Stimulated activated naive CD8-positive, alpha-beta T cell treated with anti-CD3 and anti-CD28 coated beads, Interleukin-15, Interleukin-2, amounts not matched to agents 100 U/mL and 50 U/mL, for 24 hours (primary cell): ENCODE measurements around the gene ULK4.
"Not testable (repeated sequence)": the region's sequence is repeated elsewhere in the genome, so short reads cannot be mapped to it uniquely, and the experiment has no call there.

ENCODE experiments used
- ATAC-seq: fragments of 150-1000 bp; cut with Tn5 transposase; one replicate; pipeline ENCODE4 v1.10.0; 2021
- DNase-seq: peaks from one replicate; pipeline ENCODE4 v3.0.0; 2021

The ULK4 gene

DNA sequence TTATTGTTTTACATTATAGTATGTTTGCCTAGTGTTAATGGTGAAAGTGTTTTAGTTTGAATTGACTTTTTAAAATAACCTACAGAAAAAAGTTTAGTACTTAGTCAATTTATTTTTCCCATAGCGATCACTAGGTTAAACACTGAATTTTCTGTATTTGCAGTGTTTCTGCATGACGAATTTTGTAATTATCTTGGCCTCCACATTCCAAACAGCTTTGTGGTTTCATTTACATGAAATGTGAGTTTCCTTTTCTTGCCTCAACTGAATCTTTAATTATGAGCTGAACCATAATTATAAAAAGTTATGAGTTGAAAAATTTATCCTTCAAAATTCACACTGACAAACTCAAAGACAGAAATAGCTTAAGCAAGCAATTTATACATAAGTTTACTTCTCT, 527.1 kb downstream of the ULK4 start:
- ATAC-seq = no peak
- DNase-seq = no peak

DNA sequence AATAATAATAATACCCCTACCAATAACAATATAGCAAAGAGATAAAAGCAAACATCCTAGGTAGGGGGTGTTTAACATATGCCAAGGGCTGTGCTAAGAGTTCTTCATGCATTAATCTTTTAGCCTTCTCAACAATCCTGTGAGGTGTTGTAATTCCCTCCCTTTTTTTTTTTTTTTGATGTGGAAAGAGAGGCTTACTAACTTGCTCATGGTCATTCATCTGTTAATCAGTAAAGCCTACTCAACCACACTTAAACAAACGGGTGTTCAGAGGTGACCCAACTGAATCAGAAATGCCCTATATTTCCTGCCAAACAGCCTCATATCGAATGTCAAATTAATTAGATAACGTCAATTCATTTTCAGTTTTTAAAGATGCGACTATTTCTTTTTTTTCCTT, 530.5 kb downstream of the ULK4 start:
- DNase-seq = no peak

DNA sequence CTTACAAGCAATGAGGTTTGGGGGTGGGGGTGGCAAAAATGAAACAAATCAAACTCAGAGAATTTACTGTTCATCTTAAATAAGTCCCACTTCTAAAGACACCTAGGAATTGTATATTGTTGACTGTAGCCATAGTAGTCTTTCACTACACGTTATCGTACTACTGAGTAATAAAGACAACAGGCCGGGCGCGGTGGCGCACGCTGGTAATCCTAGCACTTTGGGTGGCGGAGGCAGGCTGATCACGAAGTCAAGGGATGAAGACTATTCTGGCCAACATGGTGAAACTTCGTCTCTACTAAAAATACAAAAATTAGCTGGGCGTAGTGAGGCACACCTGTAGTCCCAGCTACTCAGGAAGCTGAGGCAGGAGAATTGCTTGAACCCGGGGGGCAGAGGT, 531.0 kb downstream of the ULK4 start:
- no peak for ATAC-seq
- DNase-seq = no peak

More for the DNA sequence above, 530.5 kb downstream of the ULK4 start:
- ATAC-seq = no peak

DNA sequence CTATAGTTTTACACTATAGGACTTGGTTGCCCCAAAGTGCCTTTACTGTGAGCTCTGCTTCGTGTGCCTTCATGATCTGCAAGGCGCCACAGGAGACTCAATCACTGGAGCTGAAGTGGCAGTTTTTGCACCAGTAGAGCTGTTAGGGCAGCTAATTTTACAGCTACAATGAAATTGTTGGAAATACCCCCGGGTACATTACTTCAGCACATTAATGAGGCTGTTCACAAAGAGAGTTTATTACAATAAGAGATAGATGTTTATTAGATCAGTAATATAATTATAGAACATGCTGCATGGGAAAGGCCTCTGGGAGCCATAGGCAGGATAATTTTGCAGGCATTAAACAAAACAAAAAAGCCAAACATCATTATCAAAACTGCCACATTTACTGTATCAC, 531.5 kb downstream of the ULK4 start:
- ATAC-seq = no peak

DNA sequence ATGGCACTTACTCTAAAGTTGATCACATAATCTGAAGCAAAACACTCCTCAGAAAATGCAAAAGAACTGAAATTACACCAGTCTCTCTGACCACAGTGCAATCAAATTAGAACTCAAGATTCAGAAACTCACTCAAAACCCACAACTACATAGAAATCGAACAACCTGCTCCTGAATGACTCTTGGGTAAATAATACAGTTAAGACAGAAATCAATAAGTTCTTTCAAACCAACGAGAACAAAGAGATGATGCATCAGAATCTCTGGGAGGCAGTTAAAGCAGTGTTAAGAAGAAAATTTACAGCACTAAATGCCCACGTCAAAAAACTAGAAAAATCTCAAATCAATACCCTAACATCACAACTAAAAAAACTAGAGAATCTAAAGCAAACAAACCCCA, 535.4 kb downstream of the ULK4 start:
- no peak for ATAC-seq
- no peak for DNase-seq

More for the DNA sequence above, 531.5 kb downstream of the ULK4 start:
- no peak for DNase-seq

DNA sequence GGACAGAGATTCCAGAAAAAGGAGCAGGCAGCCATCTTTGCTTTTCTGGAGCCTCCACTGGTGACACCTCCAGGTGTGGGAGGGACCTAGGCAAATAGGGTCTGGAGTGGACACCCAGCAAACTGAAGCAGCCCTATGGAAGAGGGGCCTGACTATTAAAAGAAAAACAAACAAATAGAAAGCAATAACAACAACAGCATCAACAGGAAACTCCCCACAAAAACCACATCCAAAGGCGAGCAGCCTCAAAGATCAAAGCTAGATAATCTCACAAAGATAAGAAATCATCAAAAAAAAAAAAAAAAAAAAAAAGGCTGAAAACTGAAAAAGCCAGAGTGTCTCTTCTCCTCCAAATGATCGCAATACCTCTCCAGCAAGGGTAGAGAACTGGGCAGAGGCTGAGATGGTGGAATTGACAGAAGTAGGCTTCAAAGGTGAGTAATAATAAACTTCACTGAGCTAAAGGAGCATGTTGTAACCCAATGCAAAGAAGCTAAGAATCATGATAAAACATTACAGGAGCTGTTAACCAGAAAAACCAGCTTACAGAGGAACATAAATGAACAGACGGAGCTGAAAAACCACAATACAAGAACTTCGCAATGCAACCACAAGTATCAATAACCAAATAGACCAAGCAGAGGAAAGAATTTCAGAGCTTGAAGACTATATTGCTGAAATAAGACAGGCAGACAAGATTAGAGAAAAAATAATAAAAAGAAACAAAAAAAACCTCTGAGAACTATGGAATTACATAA, 537.2 kb downstream of the ULK4 start:
- ATAC-seq (no peak), DNase-seq (no peak)

DNA sequence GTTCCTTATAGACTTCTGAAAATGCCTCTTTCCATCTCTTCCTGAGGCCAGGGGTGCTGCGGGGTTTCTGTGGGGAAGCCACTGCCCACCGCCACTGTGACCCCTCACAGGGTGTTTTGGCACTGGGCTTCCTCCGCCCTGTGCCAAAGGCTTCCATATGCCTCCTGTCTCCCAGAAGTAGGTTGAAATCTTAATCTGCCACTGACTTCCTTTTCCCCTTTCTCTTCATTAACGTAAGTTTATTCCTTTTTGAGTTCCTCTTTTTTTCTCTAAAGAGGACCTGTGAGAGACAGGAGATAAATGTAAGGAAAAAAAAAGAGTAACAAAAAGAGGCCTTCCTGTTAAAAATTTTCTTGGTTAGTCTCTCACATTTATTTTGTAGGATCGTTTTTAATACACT, 542.1 kb downstream of the ULK4 start:
- ATAC-seq (no peak), DNase-seq (no peak)

DNA sequence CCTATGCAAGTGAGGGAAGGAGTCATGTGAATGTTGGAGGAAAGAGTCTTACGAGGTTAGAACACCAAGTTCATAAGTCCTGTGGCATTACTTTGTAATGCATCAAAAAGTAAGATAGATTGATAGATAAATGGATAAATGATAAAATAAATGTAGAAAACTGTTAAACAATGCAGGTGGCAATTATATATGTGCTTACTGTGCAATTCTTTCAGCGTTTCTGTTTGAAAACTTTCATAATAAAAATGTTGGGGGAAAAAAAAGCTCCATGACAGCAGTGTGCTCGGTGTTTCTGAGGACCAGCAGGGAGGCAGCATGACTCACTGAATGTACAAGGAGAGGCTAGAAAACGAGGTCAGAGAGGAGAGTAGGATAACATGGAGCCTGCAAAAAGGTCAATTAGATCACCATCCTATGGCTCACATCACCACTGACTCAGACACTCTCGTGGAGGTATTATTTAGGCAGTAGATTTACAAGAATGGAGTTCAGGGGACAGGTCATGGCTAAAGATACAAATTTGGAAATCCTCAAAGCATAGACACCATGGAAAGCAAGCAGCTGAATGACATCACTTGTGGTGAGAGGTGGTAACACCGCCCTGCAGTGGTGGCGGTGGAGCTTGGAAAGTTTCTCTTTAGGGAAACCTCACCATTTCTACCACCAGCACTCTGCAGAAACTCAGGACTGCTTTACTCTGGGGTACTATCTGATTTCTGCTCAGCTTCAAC, 542.8 kb downstream of the ULK4 start:
- peak; percentile 98 for ATAC-seq
- peak; percentile 46 for DNase-seq

DNA sequence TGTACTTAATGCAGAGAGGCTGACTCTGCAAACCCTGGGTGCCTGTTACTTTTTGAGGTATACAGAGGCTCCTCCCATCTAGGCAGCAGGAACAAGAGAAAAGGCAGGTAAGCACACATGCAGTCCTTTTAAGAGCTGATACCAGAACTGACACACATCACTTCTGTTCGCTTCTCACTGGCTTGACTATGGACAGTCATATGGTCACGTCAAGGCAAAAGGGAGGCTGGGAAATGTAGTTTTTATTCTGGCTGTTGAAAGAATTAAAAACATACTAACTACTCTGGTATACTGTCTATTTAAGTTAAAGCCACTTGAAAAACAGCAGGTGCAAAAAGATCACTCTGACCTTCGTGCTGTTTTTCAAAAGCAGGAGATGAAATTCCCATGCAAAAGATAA, 544.3 kb downstream of the ULK4 start:
- ATAC-seq = no peak
- DNase-seq = no peak

DNA sequence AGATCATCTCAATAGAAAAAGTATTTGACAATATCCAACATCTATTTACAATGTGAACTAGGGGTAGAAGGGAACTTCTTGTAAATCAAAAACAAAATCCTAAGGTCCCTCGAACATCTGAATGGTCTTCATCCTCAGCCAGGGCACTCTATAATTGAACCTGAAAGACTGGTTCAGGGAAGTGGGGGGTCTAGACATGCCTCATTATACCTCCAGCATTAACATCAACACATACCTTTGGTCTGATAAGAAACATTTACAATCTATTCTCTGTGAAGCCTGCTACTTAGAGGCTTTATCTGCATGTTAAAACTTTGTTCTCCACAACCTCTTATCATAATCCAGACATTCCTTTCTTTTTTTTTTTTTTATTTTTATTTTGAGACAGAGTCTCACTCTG, 550.8 kb downstream of the ULK4 start:
- ATAC-seq (no peak), DNase-seq (no peak)

DNA sequence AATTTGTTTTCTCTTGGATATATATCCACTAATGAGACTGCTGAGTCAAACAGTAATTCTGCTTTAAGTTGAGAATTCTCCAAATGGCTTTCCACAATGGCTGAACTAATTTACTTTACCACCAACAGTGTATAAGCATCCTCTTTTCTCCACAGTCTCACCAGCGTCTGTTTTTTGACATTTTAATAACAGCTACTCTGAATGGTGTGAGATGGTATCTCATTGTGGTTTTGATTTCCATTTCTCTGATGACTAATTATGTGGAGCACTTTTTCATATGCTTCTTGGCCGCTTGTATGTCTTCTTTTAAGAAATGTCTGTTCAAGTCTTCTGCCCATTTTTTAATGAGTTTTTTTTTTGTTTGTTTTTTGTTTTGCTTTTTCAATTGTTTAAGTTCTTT, 556.4 kb downstream of the ULK4 start:
- peak; percentile 55 for ATAC-seq
- DNase-seq = no peak

DNA sequence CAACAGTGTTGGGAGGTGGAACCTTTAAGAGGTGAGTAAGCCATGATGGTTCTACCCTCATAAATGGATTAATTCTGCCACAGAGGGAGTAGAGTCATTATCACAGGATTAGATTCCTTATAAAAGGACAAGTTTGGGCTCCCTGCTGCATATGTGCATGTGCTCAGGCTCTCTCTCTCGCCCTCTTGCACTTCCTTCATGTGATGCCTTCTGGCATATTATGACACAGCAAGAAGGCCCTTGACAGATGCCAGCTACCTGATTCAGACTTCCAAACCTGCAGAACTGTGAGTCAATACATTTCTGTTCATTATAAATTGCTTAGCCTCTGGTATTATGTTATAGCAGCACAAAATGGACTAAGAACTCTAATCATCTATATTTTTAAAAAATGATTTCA, 557.3 kb downstream of the ULK4 start:
- ATAC-seq (no peak), DNase-seq (no peak)

DNA sequence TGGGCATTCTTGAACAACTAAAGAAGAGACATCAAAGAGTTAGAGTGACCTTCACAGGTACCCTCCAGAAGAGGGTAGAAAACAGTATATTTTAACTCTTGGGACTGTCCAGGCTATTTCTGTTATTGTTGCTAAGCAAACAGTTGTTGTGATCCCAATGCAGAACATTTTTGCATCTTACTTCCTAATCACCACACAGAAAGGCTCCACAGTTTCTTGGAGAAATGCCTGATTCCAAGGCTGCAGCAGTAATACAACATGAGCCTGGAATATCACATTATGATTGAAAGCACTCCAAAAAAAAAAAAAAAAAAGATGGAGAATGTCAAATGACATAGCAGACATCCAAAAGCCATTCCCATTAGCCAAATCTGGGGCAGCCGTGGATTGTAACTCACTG, 567.0 kb downstream of the ULK4 start:
- DNase-seq (no peak), ATAC-seq (no peak)

DNA sequence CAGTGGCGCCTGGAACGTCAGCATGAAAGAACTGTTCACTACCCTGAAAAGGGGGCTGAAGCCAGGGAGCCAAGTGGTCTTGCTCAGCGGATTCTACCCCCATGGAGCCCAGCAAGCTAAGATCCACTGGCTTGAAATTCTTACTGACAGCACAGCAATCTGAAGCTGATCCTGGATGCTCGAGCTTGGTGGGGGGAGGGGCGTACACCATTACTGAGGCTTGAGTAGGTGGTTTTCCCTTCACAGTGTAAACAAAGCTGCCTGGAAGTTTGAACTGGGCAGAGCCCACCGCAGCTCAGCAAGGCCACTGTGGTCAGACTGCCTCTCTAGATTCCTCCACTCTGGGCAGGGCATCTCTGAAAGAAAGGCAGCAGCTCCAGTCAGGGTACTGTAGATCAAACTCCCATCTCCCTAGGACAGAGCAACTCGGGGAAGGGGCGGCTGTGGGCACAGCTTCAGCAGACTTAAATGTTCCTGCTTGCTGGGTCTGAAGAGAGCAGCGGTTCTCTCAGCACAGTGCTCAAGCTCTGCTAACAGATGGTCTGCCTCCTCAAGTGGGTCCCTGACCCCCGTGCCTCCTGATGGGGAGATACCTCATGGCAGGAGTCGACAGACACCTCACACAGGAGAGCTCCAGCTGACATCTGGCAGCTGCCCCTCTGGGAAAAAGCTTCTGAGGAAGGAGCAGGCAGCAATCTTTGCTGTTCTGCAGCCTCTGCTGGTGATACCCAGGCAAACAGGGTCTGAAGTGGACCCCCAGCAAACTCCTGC, 591.0 kb downstream of the ULK4 start:
- ATAC-seq, DNase-seq: not testable (repeated sequence)

DNA sequence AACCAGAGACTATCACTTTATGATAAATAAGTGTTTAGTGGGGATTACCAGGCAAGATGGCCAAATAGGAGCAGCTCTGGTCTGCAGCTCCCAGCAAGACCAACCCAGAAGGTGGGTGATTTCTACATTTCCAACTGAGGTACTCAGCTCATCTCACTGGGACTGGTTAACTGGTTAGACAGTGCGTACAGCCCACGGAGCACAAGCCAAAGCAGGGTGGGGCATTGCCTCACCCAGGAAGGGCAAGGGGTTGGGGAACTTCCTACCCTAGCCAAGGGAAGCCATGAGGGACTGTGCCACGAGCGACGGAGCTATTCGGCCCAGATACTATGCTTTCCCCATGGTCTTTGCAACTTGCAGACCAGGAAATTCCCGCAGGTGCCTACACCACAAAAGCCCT, 591.6 kb downstream of the ULK4 start:
- no peak for ATAC-seq

DNA sequence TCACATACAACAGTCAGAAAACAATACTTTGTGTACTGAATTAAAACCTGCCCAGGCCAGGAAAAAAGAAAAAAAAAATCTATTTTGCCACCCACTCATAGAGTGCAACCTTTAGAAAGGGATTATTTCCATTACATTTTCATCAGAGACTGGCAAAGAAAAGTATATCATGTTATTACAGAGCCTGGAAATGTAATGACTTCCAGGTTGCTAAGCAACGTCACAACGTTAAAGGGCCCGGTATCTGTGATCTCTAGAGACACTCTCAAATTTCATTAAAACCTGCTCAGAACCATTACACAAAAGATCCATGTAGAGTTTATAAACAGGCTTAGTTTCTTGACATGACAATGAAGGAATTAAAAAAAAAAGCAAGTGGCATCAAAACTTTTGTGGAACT, 592.1 kb downstream of the ULK4 start:
- ATAC-seq (no peak), DNase-seq (no peak)

More for the DNA sequence above, 591.6 kb downstream of the ULK4 start:
- no peak for DNase-seq

DNA sequence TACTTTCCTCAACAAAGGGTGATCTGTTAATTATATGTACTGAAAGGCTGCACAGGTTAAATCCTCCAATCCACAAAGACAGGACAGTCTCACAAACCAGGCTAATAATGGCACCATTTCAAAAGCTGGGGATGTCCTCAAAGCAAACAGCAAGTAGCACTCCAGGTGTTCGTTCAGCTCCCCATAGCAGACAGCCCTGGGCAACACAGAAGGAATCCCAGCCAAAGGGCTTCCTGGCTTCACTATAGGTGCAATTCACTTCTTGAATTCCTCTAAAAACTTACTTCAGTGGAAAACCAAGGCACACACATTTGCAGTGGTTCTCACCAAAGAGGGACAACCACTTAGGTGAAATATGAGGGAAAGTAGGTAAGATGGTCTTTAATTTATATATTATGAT, 595.9 kb downstream of the ULK4 start:
- ATAC-seq (no peak), DNase-seq (no peak)

DNA sequence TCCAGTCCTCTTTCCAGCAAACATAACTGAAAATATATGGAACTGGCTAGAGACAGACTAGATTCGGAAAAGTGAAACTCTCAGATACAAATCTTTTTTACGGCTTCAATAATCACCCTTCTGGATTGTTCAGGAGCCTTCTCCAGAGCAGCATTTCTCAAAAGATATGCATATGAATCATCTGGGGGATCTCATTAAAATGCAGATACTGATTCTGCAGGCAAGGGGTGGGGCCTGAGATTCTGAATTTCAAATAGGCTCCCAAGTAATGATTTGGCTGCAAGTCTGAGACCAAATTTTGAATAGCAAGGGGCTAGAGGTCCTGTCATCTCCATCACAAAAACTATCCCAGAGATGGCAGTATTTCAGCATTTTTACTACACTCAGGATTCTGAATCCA, 597.2 kb downstream of the ULK4 start:
- DNase-seq (no peak), ATAC-seq (no peak)

DNA sequence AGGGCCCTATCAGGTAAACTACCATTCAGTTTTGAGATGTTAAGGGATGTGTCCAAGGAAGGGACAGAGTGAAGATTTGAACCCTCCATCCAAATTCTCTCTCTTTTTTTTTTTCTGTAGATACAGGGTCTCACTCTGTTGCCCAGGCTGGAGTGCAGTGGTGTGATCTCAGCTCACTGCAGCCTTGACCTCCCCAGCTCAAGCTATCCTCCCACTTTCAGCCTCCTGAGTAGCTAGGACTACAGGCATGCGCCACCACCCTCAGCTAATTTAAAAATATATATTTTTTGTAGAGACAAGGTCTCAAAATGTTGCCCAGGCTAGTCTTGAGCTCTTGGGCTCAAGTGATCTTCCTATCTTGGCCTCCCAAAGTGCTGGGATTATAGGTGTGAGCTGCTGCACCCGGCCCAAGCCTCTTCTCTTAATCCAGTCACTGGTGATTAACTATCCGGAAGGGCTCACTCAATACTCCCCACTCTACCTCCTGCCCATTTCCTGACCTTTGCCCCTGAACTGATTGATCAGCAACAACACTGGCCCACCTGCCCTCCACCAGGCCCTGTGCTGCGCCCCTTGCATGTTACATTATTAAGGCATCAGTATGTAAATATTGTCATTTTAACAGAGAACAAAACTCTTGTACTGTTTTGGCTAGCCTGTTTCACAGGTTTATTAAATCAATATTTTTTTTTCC, 597.9 kb downstream of the ULK4 start:
- DNase-seq (no peak), ATAC-seq (no peak)

DNA sequence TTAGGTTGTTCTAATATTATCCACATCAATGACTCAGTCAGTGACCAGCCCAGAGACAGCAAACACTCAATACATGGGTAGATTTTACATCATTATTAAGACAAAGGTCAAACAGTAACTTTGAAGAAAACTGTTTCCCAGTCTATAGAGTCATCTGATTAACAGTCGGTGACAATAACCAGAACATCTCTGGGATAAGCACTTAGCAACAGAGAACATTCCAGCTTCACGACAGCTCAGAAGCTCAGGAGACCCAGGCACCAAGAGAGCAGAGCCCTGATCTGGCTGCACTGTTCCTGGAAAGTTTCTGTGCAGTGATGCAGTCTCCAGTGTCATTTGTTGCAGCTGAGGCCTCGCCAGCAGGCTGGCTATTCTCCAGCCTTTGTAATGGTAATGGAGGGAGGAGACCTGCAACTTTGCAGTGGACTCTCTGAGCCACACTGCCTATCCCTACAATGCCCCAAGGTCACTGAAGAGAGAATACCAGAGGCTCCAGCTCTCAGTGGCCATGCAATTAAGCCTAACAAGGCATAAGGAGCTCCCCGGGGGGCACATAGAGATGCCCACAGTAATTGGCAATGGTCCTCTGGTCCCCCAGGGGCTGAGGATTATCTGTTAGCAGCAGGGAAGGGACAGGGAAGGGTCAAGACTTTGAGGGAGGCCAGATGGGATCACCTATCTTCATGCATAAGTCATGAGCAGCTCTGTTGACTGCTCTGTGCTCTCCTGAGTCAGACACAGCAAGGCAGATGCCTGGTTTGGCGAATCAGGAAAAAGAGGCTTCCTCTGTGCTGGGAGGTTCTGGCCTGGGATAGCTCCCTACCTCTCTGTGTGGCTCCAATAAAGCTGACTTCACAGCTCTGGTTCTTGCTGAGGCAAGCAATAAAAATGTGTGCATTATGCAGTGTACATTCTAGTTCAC, 599.0 kb downstream of the ULK4 start:
- DNase-seq (no peak), ATAC-seq (no peak)

DNA sequence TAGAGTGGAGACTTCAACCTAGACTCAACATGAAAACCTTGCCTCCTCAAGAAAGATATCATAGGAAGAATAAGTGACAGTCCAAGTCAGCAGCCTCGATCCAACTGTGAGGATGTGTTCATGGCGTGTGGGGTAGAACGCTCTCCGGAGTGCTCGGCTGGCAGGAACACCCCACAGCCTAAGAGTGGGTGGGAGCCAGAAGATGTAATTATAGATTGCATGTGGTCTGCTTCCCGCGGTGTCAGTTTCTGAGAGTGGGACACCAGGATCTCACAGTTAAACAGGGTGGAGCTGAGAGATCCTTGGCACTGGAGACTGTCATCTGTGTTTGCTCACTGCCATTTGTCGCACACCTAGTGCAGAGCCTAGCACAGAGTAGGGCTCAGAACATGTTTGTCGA, 604.6 kb downstream of the ULK4 start:
- DNase-seq = no peak
- no peak for ATAC-seq
